SK-N-SH (cell line): ENCODE data around the gene CCDC34. TPM values are rescaled to one million over a fixed set of nuclear protein-coding genes. Genes with fewer than 3 reads are reported as not detected.

ENCODE experiments used
- CTCF ChIA-PET: fragments of 300-600, 350-600 bp; formaldehyde crosslinking; extraction: SDS; loops from one replicate; lab custom pipeline; 2021; lab: Yijun Ruan, JAX
- POLR2A ChIA-PET: fragments of 350-600 bp; sonication (Branson Sonifier 250); formaldehyde crosslinking; extraction: SDS; loops from one replicate; lab custom pipeline; 2020; ENCODE audit warnings: antibody characterized with exemption, inconsistent platforms; lab: Yijun Ruan, JAX
- DNase-seq: peaks from one replicate; pipeline ENCODE4 v3.0.0; 2012
- H2AFZ ChIP-seq: fragments of 200-600 bp; sonication (generic); 2 replicates; pipeline ENCODE4 v1.8.1; 2016; ENCODE audit warnings: antibody characterized with exemption, mild to moderate bottlenecking, low read depth
- H3F3A ChIP-seq: fragments of 200-600 bp; sonication (generic); replicated peaks from 2 replicates; pipeline ENCODE3; 2016; ENCODE audit warnings: antibody characterized with exemption, mild to moderate bottlenecking; ENCODE audit not compliant: insufficient read depth
- H3K27ac ChIP-seq, 2 experiments: fragments of 200-500 bp in 1 of 2; fragments of 200-600 bp in 1 of 2; sonication (Bioruptor generic) in 1 of 2; sonication (generic), shearing (Covaris generic) in 1 of 2; 2 replicates each; pipeline versions ENCODE4 v1.5.1 to v1.6.1; 2014 to 2016; ENCODE audit warnings: low read depth in 2 of 2, inconsistent platforms in 1 of 2, low read length in 1 of 2, mild to moderate bottlenecking in 1 of 2, mixed read lengths in 1 of 2
- H3K27me3 ChIP-seq: fragments of 200-600 bp; sonication (generic), shearing (Covaris generic); 2 replicates; pipeline ENCODE4 v1.6.1; 2016; ENCODE audit warnings: mixed run types; ENCODE audit not compliant: insufficient read depth
- H3K36me3 ChIP-seq, 2 experiments: fragments of 200-500 bp in 1 of 2; fragments of 200-600 bp in 1 of 2; sonication (Bioruptor generic) in 1 of 2; sonication (generic) in 1 of 2; replicated peaks in 1 of 2; 2 replicates each; pipeline versions ENCODE3 to v1.5.1; 2014 to 2016; ENCODE audit warnings: low read length in 1 of 2, mild to moderate bottlenecking in 1 of 2; ENCODE audit not compliant: insufficient read depth in 2 of 2, control insufficient read depth in 1 of 2
- H3K4me1 ChIP-seq, 2 experiments: fragments of 200-500 bp in 1 of 2; fragments of 200-600 bp in 1 of 2; sonication (Bioruptor generic) in 1 of 2; sonication (generic), shearing (Covaris generic) in 1 of 2; 2 replicates each; pipeline versions ENCODE4 v1.5.1 to v1.6.1; 2014 to 2016; ENCODE audit warnings: low read depth in 1 of 2, low read length in 1 of 2, mixed run types in 1 of 2; ENCODE audit not compliant: insufficient read depth in 2 of 2, control insufficient read depth in 1 of 2
- H3K4me2 ChIP-seq: fragments of 200-600 bp; sonication (generic), shearing (Covaris generic); 2 replicates; pipeline ENCODE4 v1.6.1; 2017; ENCODE audit warnings: mixed run types
- H3K4me3 ChIP-seq, 2 experiments: fragments of 200-500 bp in 1 of 2; fragments of 200-600 bp in 1 of 2; sonication (Bioruptor generic) in 1 of 2; sonication (generic), shearing (Covaris generic) in 1 of 2; 2 replicates each; pipeline versions ENCODE4 v1.5.1 to v1.8.1; 2014 to 2016; ENCODE audit warnings: low read depth in 2 of 2, inconsistent platforms in 1 of 2, low read length in 1 of 2, mild to moderate bottlenecking in 1 of 2, mixed read lengths in 1 of 2, moderate library complexity in 1 of 2
- H3K79me2 ChIP-seq: fragments of 200-600 bp; sonication (generic); 2 replicates; pipeline ENCODE4 v1.8.1; 2017; ENCODE audit warnings: mild to moderate bottlenecking; ENCODE audit not compliant: insufficient read depth
- H3K9ac ChIP-seq: fragments of 200-600 bp; sonication (generic); 2 replicates; pipeline ENCODE4 v1.6.1; 2017; ENCODE audit warnings: mixed run types
- H3K9me2 ChIP-seq: fragments of 200-600 bp; sonication (generic); 2 replicates; pipeline ENCODE4 v1.6.1; 2017; ENCODE audit warnings: mixed run types
- H3K9me3 ChIP-seq: fragments of 200-600 bp; sonication (generic); 2 replicates; pipeline ENCODE4 v1.6.1; 2017; ENCODE audit warnings: mixed run types, mild to moderate bottlenecking, moderate library complexity
- H4K20me1 ChIP-seq: fragments of 200-600 bp; sonication (generic); 2 replicates; pipeline ENCODE4 v1.6.1; 2017; ENCODE audit warnings: mild to moderate bottlenecking, mixed run types; ENCODE audit not compliant: insufficient read depth
- CHD2 ChIP-seq: fragments of 150-350 bp; IDR thresholded peaks from 2 replicates; pipeline ENCODE4 v1.6.1; 2018; ENCODE audit warnings: low read length; ENCODE audit not compliant: partially characterized antibody
- EP300 ChIP-seq, 2 experiments: IDR thresholded peaks; 2 replicates each; pipeline versions ENCODE4 v1.4.0 to v1.6.1; 2012; ENCODE audit warnings: borderline replicate concordance in 1 of 2, low read depth in 1 of 2, low read length in 1 of 2
- GATA2 ChIP-seq: sonication (generic); formaldehyde crosslinking; IDR thresholded peaks from 2 replicates; pipeline ENCODE4 v1.5.0; 2020; ENCODE audit warnings: mild to moderate bottlenecking, missing genetic modification reagents
- IRF3 ChIP-seq: fragments of 150-350 bp; IDR thresholded peaks from 2 replicates; pipeline ENCODE4 v1.6.1; 2016; ENCODE audit warnings: mild to moderate bottlenecking, low read depth, low read length
- JUND ChIP-seq: IDR thresholded peaks from 2 replicates; pipeline ENCODE4 v1.4.0; 2012
- MAX ChIP-seq: IDR thresholded peaks from 2 replicates; pipeline ENCODE4 v1.4.0; 2012; ENCODE audit warnings: low read depth
- MEF2A ChIP-seq: IDR thresholded peaks from 2 replicates; pipeline ENCODE4 v1.4.0; 2012; ENCODE audit warnings: low read depth, borderline replicate concordance
- MXI1 ChIP-seq: IDR thresholded peaks from 2 replicates; pipeline ENCODE4 v1.6.1; 2012; ENCODE audit warnings: mild to moderate bottlenecking, low read depth, low read length, improper control_type of control experiment
- NFIC ChIP-seq: IDR thresholded peaks from 2 replicates; pipeline ENCODE4 v1.4.0; 2012; ENCODE audit warnings: borderline replicate concordance
- NRF1 ChIP-seq: IDR thresholded peaks from 2 replicates; pipeline ENCODE4 v1.6.1; 2012; ENCODE audit warnings: low read depth, mild to moderate bottlenecking, low read length
- RAD21 ChIP-seq: IDR thresholded peaks from 2 replicates; pipeline ENCODE4 v1.6.1; 2012; ENCODE audit warnings: mild to moderate bottlenecking, low read length
- SIN3A ChIP-seq: IDR thresholded peaks from 2 replicates; pipeline ENCODE4 v1.6.1; 2012; ENCODE audit warnings: low read depth, mild to moderate bottlenecking, low read length, moderate library complexity, borderline replicate concordance
- SMC3 ChIP-seq: IDR thresholded peaks from 2 replicates; pipeline ENCODE4 v1.6.1; 2012; ENCODE audit warnings: low read depth, low read length, improper control_type of control experiment
- TAF1 ChIP-seq: IDR thresholded peaks from 2 replicates; pipeline ENCODE4 v1.6.1; 2012; ENCODE audit warnings: low read depth, mild to moderate bottlenecking, low read length, moderate library complexity, borderline replicate concordance
- TCF12 ChIP-seq: IDR thresholded peaks from 2 replicates; pipeline ENCODE4 v1.4.0; 2012
- TEAD4 ChIP-seq: IDR thresholded peaks from 2 replicates; pipeline ENCODE4 v1.4.0; 2012; ENCODE audit warnings: mild to moderate bottlenecking, borderline replicate concordance; ENCODE audit not compliant: insufficient read depth
- USF1 ChIP-seq: IDR thresholded peaks from 2 replicates; pipeline ENCODE4 v1.4.0; 2012; ENCODE audit warnings: low read depth, borderline replicate concordance
- USF2 ChIP-seq: fragments of 150-350 bp; IDR thresholded peaks from 2 replicates; pipeline ENCODE4 v1.6.1; 2017; ENCODE audit warnings: antibody characterized with exemption, low read length, low read depth, borderline replicate concordance
- ZBTB33 ChIP-seq: IDR thresholded peaks from 2 replicates; pipeline ENCODE4 v1.4.0; 2012; ENCODE audit warnings: low read depth, borderline replicate concordance
- WGBS: methylation state at CpG from one replicate; pipeline ENCODE4 v1.1.6; 2017; ENCODE audit warnings: low lambda C conversion rate; 5-methylcytosine and 5-hydroxymethylcytosine counted together
- polyA plus RNA-seq, 3 experiments: library from polyadenylated mRNA; depleted of rRNA; stranded (reverse); fragments of >200 nt; gene quantifications; 2 replicates each; pipeline ENCODE4 v1.2.3, GENCODE V29; 2012

The CCDC34 gene
- polyA plus RNA-seq, 1 of the 3 experiments (the other 2 are of a cell fraction), result 6.7 TPM

GRCh38 chr11:27317751-27318150 lies 45.3 kb downstream of the CCDC34 start (continued):
- TF ChIP-seq MAX, result peak; percentile 89

GRCh38 chr11:27315836-27316235 lies 47.2 kb downstream of the CCDC34 start:
- no peaks in the 10 kb centered on the region for H3K79me2 ChIP-seq
- peak overlapping the region; percentile 29; the same call in 1 of the 2 replicates for H3K4me2 ChIP-seq
- ChIA-PET POLR2A (no interaction called here), CTCF (interaction anchor here (1.0 to 1.2 kb wide), 2 partner anchors 19 to 55 kb away, joined by 3 to 8 read pairs; no protein-coding TSS in a partner anchor)
- H3K9me2 ChIP-seq, result no peaks in the 10 kb centered on the region
- H4K20me1 ChIP-seq, result no peaks in the 10 kb centered on the region
- TF ChIP-seq MAX (no peak), USF2 (no peak), NFIC (peak; percentile 12; the same call in 1 of the 2 replicates), USF1 (no peak)
- H3K27ac ChIP-seq, result peak overlapping the region in 1 of 2 experiments; percentile 47; a peak in 1 of 4 replicates
- no peak overlapping the region for H2AFZ ChIP-seq
- no peaks in the 10 kb centered on the region for H3K27me3 ChIP-seq
- H3K9me3 ChIP-seq, result no peaks in the 10 kb centered on the region
- no peak overlapping the region for H3K4me3 ChIP-seq
- H3F3A ChIP-seq, result peaks cover 12% of the 10 kb centered on the region
- WGBS, result 98% methylated on average over 1 of the region's 1 CpG
- DNase-seq, result no peak
- peaks cover 10 to 43% of the 10 kb centered on the region in 2 experiments; a peak in 3 of 4 replicates for H3K4me1 ChIP-seq
- no peaks in the 10 kb centered on the region for H3K36me3 ChIP-seq
- H3K9ac ChIP-seq, result no peak overlapping the region

GRCh38 chr11:27313157-27313821 lies 49.7 kb downstream of the CCDC34 start:
- ChIA-PET CTCF (no interaction called here), POLR2A (no interaction called here)
- H3K4me1 ChIP-seq, result peaks cover 12 to 27% of the 10 kb centered on the region in 2 experiments
- H3K4me3 ChIP-seq, result no peak overlapping the region
- no peaks in the 10 kb centered on the region for H3K27me3 ChIP-seq
- peak overlapping the region; percentile 45; the same call in 1 of the 2 replicates for H3K4me2 ChIP-seq
- H3K27ac ChIP-seq, result peak overlapping the region; percentile 49 to 86
- H2AFZ ChIP-seq, result no peak overlapping the region
- peaks cover 8% of the 10 kb centered on the region for H3F3A ChIP-seq
- no peaks in the 10 kb centered on the region for H3K79me2 ChIP-seq
- no peak overlapping the region for H3K9ac ChIP-seq
- H3K9me3 ChIP-seq, result no peaks in the 10 kb centered on the region
- H4K20me1 ChIP-seq, result no peaks in the 10 kb centered on the region
- 12% methylated on average over 2 of the region's 2 CpGs for WGBS
- peak; percentile 54 for DNase-seq
- H3K36me3 ChIP-seq, result no peaks in the 10 kb centered on the region
- H3K9me2 ChIP-seq, result no peaks in the 10 kb centered on the region
- TF ChIP-seq GATA2 (CRISPR knock-in tag) (no peak), IRF3 (no peak), SIN3A (no peak), TAF1 (no peak), NFIC (peak; percentile 59), MEF2A (no peak), TCF12 (peak; percentile 95), TEAD4 (peak; percentile 54; the same call in 1 of the 2 replicates), MXI1 (no peak), NRF1 (no peak), RAD21 (0 out of 2 replicates have a peak, but pooled peaks have one; percentile 6), EP300 (IDR thresholded peaks at IDR 0.05; ENCODE audit: borderline replicate concordance in 1 of 2, low read depth in 1 of 2, low read length in 1 of 2) (peak; percentile 34 to 35; a peak in 1 of 4 replicates), ZBTB33 (no peak), SMC3 (no peak), JUND (0 out of 2 replicates have a peak, but pooled peaks have one; percentile 30), CHD2 (peak; percentile 27)
